ENCODE results near the gene SLC25A11. TPM values are rescaled to one million over a fixed set of nuclear protein-coding genes. Genes with fewer than 3 reads are reported as not detected.

The SLC25A11 gene
- total and polyA plus RNA-seq, 8 donors: 10.9 to 25.5 (median 21.4) TPM

DNA sequence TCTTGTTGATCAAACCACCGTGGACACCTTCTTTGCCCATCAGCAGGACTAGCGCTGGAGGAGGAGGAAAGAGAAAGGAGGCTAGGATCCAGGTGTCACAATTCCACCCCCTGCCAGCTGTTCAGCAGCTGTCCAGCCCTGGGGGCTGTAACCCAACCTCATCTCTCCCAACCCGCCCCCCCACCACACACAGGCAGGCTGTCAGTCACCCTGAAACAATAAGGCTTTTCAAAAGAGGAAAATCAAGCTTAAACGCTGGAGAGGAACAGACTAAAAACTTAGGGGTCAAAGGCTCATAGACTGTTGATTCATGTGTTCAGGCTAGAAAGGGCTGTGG is 6.1 kb upstream of the SLC25A11 start:
- Histone ChIP-seq H3K4me3 (peak overlapping the region in 2 of 4 donors; percentile 98 to 100), H3K27me3 (no peaks in the 10 kb centered on the region), H3K36me3 (peaks cover 0 to 23% (median 0%) of the 10 kb centered on the region in 3 donors), H3K4me1 (peaks cover 5 to 36% (median 14%) of the 10 kb centered on the region in 3 donors), H3K27ac (no peak overlapping the region), H3K9me3 (no peaks in the 10 kb centered on the region)
- ATAC-seq: no peak
- 27 to 39% methylated on average over 4 of the region's 4 CpGs for WGBS, 2 donors
- TF ChIP-seq, protein P1, sequence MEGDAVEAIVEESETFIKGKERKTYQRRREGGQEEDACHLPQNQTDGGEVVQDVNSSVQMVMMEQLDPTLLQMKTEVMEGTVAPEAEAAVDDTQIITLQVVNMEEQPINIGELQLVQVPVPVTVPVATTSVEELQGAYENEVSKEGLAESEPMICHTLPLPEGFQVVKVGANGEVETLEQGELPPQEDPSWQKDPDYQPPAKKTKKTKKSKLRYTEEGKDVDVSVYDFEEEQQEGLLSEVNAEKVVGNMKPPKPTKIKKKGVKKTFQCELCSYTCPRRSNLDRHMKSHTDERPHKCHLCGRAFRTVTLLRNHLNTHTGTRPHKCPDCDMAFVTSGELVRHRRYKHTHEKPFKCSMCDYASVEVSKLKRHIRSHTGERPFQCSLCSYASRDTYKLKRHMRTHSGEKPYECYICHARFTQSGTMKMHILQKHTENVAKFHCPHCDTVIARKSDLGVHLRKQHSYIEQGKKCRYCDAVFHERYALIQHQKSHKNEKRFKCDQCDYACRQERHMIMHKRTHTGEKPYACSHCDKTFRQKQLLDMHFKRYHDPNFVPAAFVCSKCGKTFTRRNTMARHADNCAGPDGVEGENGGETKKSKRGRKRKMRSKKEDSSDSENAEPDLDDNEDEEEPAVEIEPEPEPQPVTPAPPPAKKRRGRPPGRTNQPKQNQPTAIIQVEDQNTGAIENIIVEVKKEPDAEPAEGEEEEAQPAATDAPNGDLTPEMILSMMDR (IDR thresholded peaks at IDR 0.05): no peak
- FAIRE-seq: no peak
- no peak for DNase-seq
- intact Hi-C loops (cut with DNase I): no loop called here

DNA sequence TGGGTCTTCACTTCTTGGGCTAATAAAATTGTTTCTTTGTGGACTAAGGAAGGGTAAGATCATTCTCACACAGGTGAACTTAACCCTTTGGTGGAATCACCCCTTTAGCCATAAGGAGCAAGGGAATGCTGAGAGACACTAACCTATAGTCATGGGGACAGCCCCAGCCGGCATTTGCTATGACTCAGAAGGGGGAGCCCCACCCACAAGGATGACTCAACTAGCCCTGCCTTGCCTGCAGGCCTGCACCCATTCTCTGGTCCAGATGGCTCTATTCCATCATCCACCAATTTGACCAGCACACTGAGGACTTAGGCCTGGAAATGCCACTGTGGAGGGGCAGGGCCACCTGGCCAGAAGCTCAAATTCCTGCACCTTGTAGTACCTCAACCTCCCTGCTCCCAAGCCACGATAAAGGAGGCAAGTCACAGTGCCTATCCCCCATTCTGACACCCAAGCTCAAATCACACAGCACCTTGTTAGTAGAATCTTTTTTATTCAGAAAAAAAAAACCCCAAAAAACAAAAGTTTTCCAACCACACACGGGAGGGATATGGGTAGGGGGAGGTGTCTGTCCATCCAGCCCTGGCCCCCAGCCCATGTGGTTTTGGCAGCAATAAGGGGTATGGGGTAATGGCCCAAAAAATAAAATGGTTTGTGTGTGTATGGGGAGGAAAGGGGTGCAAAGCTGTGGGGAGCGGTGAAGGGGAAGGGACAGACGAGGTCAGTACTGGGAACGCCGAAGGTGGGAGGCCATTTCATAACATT is 5.5 kb upstream of the SLC25A11 start:
- H3K36me3 ChIP-seq: peaks cover 0 to 23% (median 0%) of the 10 kb centered on the region in 3 donors
- FAIRE-seq (no peak), ATAC-seq (peak in 3 of 4 donors; percentile 7 to 24 (median 15))

DNA sequence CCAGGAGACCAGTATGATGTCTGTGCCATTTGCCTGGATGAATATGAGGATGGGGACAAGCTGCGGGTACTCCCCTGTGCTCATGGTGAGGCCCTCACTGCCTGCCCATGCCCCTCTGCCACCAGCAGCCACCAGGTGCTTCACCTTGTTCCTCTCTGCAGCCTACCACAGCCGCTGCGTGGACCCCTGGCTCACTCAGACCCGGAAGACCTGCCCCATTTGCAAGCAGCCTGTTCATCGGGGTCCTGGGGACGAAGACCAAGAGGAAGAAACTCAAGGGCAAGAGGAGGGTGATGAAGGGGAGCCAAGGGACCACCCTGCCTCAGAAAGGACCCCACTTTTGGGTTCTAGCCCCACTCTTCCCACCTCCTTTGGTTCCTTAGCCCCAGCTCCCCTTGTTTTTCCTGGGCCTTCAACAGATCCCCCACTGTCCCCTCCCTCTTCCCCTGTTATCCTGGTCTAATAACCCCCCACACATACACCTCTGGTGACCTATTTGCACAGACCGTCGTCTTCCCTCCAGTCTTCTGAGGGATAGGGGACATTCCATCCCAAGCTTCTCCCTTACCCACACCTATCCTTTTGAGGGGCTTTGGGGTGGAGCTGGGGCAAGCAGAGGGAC is 4.8 kb upstream of the SLC25A11 start:
- FAIRE-seq: no peak
- TF ChIP-seq, protein P1 (IDR thresholded peaks at IDR 0.05): no peak
- peak in 2 of 6 donors; percentile 36 to 68 for DNase-seq
- 62 to 63% methylated on average over 6 to 8 of the region's 8 CpGs for WGBS, 2 donors
- ATAC-seq: no peak
- Histone ChIP-seq H3K9me3 (no peaks in the 10 kb centered on the region), H3K4me1 (peaks cover 5 to 33% (median 14%) of the 10 kb centered on the region in 3 donors), H3K36me3 (peaks cover 0 to 23% (median 0%) of the 10 kb centered on the region in 3 donors), H3K27ac (peak overlapping the region in 3 of 4 donors; percentile 3 to 17 (median 15)), H3K27me3 (no peaks in the 10 kb centered on the region), H3K4me3 (no peak overlapping the region)
- intact Hi-C loops (cut with DNase I): no loop called here

More for the DNA sequence above, 5.5 kb upstream of the SLC25A11 start:
- TF ChIP-seq, protein P1 (IDR thresholded peaks at IDR 0.05): no peak
- H3K27ac ChIP-seq: peak overlapping the region in 3 of 4 donors; percentile 3 to 17 (median 15)
- 53 to 65% methylated on average over 7 of the region's 7 CpGs for WGBS, 2 donors
- peaks cover 5 to 34% (median 14%) of the 10 kb centered on the region in 3 donors for H3K4me1 ChIP-seq
- no peaks in the 10 kb centered on the region for H3K9me3 ChIP-seq
- no peaks in the 10 kb centered on the region for H3K27me3 ChIP-seq
- peak overlapping the region in 1 of 4 donors; percentile 98 for H3K4me3 ChIP-seq
- peak; percentile 63 to 81 (median 70) for DNase-seq
- intact Hi-C loops (cut with DNase I): no loop called here

DNA sequence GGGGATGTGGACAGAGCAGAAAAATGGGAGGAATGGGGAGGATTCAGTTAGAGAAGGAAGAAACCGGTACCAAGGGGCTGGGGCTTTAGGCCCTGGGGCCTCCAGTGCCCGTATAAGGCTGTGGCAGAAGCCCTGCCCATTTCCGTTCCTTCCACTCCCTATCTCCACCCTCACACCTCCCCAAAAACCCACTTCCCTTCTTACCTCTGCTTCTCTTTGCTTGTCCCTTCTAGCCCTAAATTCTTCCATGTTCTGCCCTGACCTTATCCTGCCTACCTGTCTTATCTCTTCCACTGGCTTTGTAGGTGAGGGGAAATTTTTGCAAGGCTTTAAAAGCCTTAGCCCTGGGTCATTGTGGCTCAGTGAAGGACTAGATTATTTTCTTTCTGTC is 4.3 kb upstream of the SLC25A11 start:
- peaks cover 0 to 23% (median 0%) of the 10 kb centered on the region in 3 donors for H3K36me3 ChIP-seq
- intact Hi-C loops (cut with DNase I): no loop called here
- no peak for FAIRE-seq

More for the DNA sequence above, 4.3 kb upstream of the SLC25A11 start:
- DNase-seq (peak in 1 of 6 donors; percentile 6), ATAC-seq (no peak)
- TF ChIP-seq, protein P1 (IDR thresholded peaks at IDR 0.05): no peak
- H3K27me3 ChIP-seq: no peaks in the 10 kb centered on the region
- H3K4me3 ChIP-seq: no peak overlapping the region
- no peaks in the 10 kb centered on the region for H3K9me3 ChIP-seq
- H3K4me1 ChIP-seq: peaks cover 5 to 34% (median 14%) of the 10 kb centered on the region in 3 donors
- no peak overlapping the region for H3K27ac ChIP-seq
- WGBS, 2 donors: 56 to 78% methylated on average over 3 of the region's 3 CpGs

Measured in pancreas (tissue), 10 donors.